Gastrocnemius medialis (tissue), 4 donors: ENCODE data around the gene ARMC6. TPM values are rescaled to one million over a fixed set of nuclear protein-coding genes. Genes with fewer than 3 reads are reported as not detected.
A peak's percentile ranks its signal among the peaks of the same experiment; 100 is the strongest.

ENCODE experiments used
- ATAC-seq, 2 donors: fragments of 150-250 bp; one replicate each; pipeline ENCODE4 v1.9.1; 2016
- DNase-seq, 2 donors: peaks; one replicate each; pipeline ENCODE4 v3.0.0-alpha.2; 2019
- H3K27ac ChIP-seq, 4 donors: fragments of 200-600 bp; sonication (generic); 1 replicate in 1 of 4; 2 replicates in 3 of 4; pipeline ENCODE4 v1.5.1; 2016 to 2018; ENCODE audit warnings: mild to moderate bottlenecking in 2 of 4, moderate library complexity in 1 of 4
- H3K27me3 ChIP-seq, 3 donors: fragments of 200-600 bp; sonication (generic) in 2 of 3; 1 replicate in 1 of 3; 2 replicates in 2 of 3; pipeline versions ENCODE4 v1.5.1 to v1.6.0; 2016 to 2019; ENCODE audit warnings: mild to moderate bottlenecking in 1 of 3, moderate library complexity in 1 of 3
- H3K36me3 ChIP-seq, 2 donors: fragments of 200-600 bp; sonication (generic) in 1 of 2; one replicate each; pipeline ENCODE4 v1.5.1; 2017 to 2018
- H3K4me1 ChIP-seq, 2 donors: fragments of 200-600 bp; sonication (generic) in 1 of 2; one replicate each; pipeline ENCODE4 v1.5.1; 2016 to 2017; ENCODE audit warnings: mild to moderate bottlenecking in 2 of 2
- H3K4me3 ChIP-seq, 4 donors: fragments of 200-600 bp; sonication (generic) in 3 of 4; 1 replicate in 1 of 4; 2 replicates in 3 of 4; pipeline ENCODE4 v1.5.1; 2016 to 2019; ENCODE audit warnings: mild to moderate bottlenecking in 2 of 4
- H3K9me3 ChIP-seq, 3 donors: fragments of 200-600 bp; sonication (generic) in 2 of 3; 1 replicate in 1 of 3; 2 replicates in 2 of 3; pipeline ENCODE4 v1.5.1; 2016 to 2019
- CTCF ChIP-seq, 5 experiments: fragments of 450-650 bp in 3 of 5; fragments of 200-600 bp in 2 of 5; sonication (generic) in 2 of 5; IDR thresholded peaks in 4 of 5; conservative IDR thresholded peaks in 1 of 5; 1 replicate in 4 of 5; 2 replicates in 1 of 5; pipeline ENCODE4 v1.5.1; 2016 to 2019; ENCODE audit warnings: antibody characterized with exemption in 5 of 5, mild to moderate bottlenecking in 3 of 5, moderate library complexity in 3 of 5
- POLR2A ChIP-seq, 2 donors: fragments of 450-650 bp; IDR thresholded peaks; one replicate each; pipeline ENCODE4 v1.6.1; 2017; ENCODE audit warnings: antibody characterized with exemption in 2 of 2, mild to moderate bottlenecking in 2 of 2, moderate library complexity in 2 of 2
- in situ Hi-C, 4 donors: fragments of 200-750 bp; cut with MboI; loops; one replicate each; pipeline versions ENCODE4 v1.15.0 to v1.8.0; 2017; ENCODE audit warnings: low sequenced_read_pairs in 4 of 4
- intact Hi-C: fragments of 100-400 bp; cut with DNase I; formaldehyde crosslinking; loops from one replicate; pipeline ENCODE4 v1.15.1; 2023; ENCODE audit warnings: low total_unique reads
- total RNA-seq, 4 donors: library from RNA; depleted of rRNA; stranded (reverse); fragments of >200 nt; gene quantifications; one replicate each; pipeline versions ENCODE4 v1.1.0 to v1.2.3, GENCODE V29; 2016

ARMC6 gene
- total RNA-seq, 4 donors from 2014 or later = 18.2 to 35.7 (median 25.2) TPM

DNA sequence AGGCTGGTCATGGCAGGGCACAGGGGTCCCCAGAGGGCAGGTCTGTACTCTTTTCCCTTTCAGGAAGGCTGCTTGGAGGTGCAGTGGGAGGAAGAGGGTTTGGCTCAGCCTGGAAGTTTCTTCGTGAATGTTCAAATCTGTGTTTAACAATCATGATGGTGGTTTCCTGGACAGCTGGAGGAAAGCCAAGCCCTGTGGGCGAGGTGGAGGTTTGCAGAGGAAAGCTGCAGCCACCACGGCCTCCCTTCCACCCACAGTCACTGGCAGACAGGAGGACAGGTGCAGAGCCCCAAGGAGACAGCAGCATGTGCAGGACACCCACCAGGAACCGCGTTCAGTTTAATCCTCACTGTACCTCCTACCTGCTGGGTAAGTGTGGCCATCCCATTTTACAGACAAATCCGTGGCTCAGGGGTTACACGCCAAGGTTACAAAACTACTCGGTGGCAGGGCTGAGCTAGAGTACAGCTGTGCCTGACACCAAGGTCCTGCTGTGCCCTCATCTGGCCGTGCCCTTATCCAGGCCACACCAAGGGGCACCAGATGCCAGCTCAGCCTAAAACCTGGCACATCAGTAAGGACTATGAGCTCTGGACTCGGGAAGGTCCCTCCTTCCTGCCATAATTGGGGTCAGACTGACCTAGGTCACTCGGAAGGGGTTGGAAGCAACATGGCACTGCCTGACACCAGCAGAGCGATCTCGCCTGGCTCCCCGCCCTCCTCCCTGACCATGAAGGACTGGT, 34.2 kb upstream of the ARMC6 start:
- no peak overlapping the region for H3K27ac ChIP-seq
- H3K9me3 ChIP-seq = no peaks in the 10 kb centered on the region
- intact Hi-C loops (no loop called here), in situ Hi-C loops (no loop called here)
- TF ChIP-seq POLR2A (IDR thresholded peaks at IDR 0.05) = no peak
- TF ChIP-seq CTCF (IDR thresholded peaks at IDR 0.05 in 4 of 5, conservative IDR thresholded peaks at IDR 0.05 in 1 of 5) = no peak
- H3K36me3 ChIP-seq = peaks cover 0 to 54% of the 10 kb centered on the region in 2 donors
- no peaks in the 10 kb centered on the region for H3K27me3 ChIP-seq
- H3K4me1 ChIP-seq = no peaks in the 10 kb centered on the region
- ATAC-seq (no peak), DNase-seq (no peak)
- H3K4me3 ChIP-seq = no peak overlapping the region

- H3K27ac ChIP-seq = no peak overlapping the region
- no peak overlapping the region for H3K4me3 ChIP-seq
- TF ChIP-seq CTCF (IDR thresholded peaks at IDR 0.05 in 4 of 5, conservative IDR thresholded peaks at IDR 0.05 in 1 of 5) = no peak
- TF ChIP-seq POLR2A (IDR thresholded peaks at IDR 0.05) = no peak
- no peaks in the 10 kb centered on the region for H3K9me3 ChIP-seq
- ATAC-seq = no peak
- no peak for DNase-seq
- no peaks in the 10 kb centered on the region for H3K4me1 ChIP-seq
- in situ Hi-C loops (no loop called here), intact Hi-C loops (no loop called here)
- no peaks in the 10 kb centered on the region for H3K27me3 ChIP-seq
- peaks cover 0 to 53% of the 10 kb centered on the region in 2 donors for H3K36me3 ChIP-seq
Observed at GRCh38 chr19:18999896-19000620, 33.3 kb upstream of the ARMC6 start.

DNA sequence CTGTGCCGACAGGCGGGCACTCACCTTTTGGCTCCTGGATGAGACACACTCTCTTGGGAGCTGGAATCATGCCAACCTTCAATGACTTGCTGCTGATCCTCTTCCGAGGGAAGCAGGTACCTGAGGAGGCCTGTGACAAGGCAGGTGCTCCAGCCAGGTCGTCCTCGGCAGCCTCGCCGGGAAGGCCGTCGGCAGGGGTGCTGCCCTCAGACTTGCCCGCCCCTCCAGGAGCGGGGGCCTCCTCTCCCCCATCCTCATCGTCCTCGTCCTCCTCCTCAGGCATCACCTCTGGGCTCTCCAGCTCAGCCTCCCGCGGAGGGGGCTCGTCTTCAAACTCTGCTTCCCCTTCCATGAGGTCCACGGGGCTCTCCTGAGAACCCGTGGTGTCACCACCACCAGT, 29.3 kb upstream of the ARMC6 start:
- H3K36me3 ChIP-seq = peaks cover 0 to 67% of the 10 kb centered on the region in 2 donors
- H3K9me3 ChIP-seq = no peaks in the 10 kb centered on the region
- DNase-seq (no peak), ATAC-seq (no peak)
- TF ChIP-seq POLR2A (IDR thresholded peaks at IDR 0.05) = no peak
- no peak for TF ChIP-seq CTCF (IDR thresholded peaks at IDR 0.05 in 4 of 5, conservative IDR thresholded peaks at IDR 0.05 in 1 of 5)
- no peaks in the 10 kb centered on the region for H3K27me3 ChIP-seq
- H3K27ac ChIP-seq = no peak overlapping the region
- intact Hi-C loops (no loop called here), in situ Hi-C loops (no loop called here)
- no peak overlapping the region for H3K4me3 ChIP-seq
- H3K4me1 ChIP-seq = peaks cover 4% of the 10 kb centered on the region in 2 donors

DNA sequence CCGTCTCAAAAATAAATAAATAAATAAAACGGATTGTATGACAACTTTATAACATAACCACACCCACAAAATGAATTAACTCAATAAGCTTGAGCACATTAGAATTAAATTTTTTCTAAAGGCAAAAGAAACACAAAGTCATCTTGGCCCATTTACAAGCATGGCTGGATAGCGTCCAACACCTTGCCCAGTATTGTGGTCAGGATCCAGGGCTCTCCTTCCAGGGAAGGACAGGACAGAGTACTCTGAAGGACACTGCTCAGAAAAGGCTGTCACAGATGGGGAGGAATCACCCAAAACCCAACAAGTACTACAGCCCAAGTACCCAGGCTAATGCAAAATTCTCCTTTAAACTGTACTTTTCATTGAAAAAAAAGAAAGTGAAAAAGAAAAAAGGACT, 27.2 kb upstream of the ARMC6 start:
- Histone ChIP-seq H3K27me3 (no peaks in the 10 kb centered on the region), H3K36me3 (peaks cover 0 to 80% of the 10 kb centered on the region in 2 donors), H3K27ac (no peak overlapping the region), H3K4me3 (no peak overlapping the region), H3K4me1 (peaks cover 4% of the 10 kb centered on the region in 2 donors), H3K9me3 (no peaks in the 10 kb centered on the region)
- no peak for TF ChIP-seq CTCF (IDR thresholded peaks at IDR 0.05 in 4 of 5, conservative IDR thresholded peaks at IDR 0.05 in 1 of 5)
- TF ChIP-seq POLR2A (IDR thresholded peaks at IDR 0.05) = no peak
- ATAC-seq = peak in 1 of 2 donors; percentile 29
- in situ Hi-C loops (no loop called here), intact Hi-C loops (no loop called here)
- no peak for DNase-seq
